Thyroid gland (tissue), 4 donors: Measurements from ENCODE around the gene FAM13C.
"Not testable (repeated sequence)": the region's sequence is repeated elsewhere in the genome, so short reads cannot be mapped to it uniquely, and the experiment has no call there.

Experiments used
- POLR2A ChIP-seq, 2 donors: fragments of 450-650 bp; IDR thresholded peaks; one replicate each; pipeline ENCODE4 v1.6.1; 2017; ENCODE audit warnings: antibody characterized with exemption in 2 of 2, mild to moderate bottlenecking in 2 of 2, moderate library complexity in 1 of 2
- TF ChIP-seq, protein P1 (sequence below), 6 experiments: fragments of 200-600 bp in 3 of 6; fragments of 450-650 bp in 3 of 6; sonication (generic) in 3 of 6; IDR thresholded peaks; one replicate each; pipeline ENCODE4 v1.5.1; 2016 to 2019; ENCODE audit warnings: antibody characterized with exemption in 6 of 6, mild to moderate bottlenecking in 2 of 6, inconsistent platforms in 1 of 6, moderate library complexity in 1 of 6

DNA sequence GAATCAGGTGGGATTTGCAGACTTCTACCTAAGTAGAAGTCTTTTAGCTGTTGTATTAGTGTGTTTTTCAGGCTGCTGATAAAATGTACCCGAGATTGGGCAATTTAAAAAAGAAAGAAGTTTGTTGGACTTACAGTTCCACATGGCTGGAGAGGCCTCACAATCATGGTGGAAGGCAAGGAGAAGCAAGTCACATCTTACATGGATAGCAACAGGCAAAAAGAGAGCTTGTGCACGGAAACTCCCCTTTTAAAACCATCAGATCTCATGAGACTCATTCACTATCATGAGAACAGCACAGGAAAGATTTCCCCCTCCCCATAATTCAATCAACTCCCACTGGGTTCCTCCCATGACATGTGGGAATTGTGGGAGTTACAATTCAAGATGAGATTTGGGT is 123.2 kb downstream of the FAM13C start:
- TF ChIP-seq, protein P1, sequence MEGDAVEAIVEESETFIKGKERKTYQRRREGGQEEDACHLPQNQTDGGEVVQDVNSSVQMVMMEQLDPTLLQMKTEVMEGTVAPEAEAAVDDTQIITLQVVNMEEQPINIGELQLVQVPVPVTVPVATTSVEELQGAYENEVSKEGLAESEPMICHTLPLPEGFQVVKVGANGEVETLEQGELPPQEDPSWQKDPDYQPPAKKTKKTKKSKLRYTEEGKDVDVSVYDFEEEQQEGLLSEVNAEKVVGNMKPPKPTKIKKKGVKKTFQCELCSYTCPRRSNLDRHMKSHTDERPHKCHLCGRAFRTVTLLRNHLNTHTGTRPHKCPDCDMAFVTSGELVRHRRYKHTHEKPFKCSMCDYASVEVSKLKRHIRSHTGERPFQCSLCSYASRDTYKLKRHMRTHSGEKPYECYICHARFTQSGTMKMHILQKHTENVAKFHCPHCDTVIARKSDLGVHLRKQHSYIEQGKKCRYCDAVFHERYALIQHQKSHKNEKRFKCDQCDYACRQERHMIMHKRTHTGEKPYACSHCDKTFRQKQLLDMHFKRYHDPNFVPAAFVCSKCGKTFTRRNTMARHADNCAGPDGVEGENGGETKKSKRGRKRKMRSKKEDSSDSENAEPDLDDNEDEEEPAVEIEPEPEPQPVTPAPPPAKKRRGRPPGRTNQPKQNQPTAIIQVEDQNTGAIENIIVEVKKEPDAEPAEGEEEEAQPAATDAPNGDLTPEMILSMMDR (IDR thresholded peaks at IDR 0.05), result not testable (repeated sequence)
- TF ChIP-seq POLR2A (IDR thresholded peaks at IDR 0.05), result not testable (repeated sequence)
